Measurements from ENCODE around the gene NUP214.
A peak's percentile ranks its signal among the peaks of the same experiment; 100 is the strongest.

NUP214 gene

GRCh38 chr9:131125288-131126058, at the start of gene NUP214:
NUP214 (plus strand) TSS chr9:131125586; CDS start chr9:131125705, 119 bp downstream.
- DNase-seq (ENCODE audit: low spot score), result peak; percentile 99

DNA sequence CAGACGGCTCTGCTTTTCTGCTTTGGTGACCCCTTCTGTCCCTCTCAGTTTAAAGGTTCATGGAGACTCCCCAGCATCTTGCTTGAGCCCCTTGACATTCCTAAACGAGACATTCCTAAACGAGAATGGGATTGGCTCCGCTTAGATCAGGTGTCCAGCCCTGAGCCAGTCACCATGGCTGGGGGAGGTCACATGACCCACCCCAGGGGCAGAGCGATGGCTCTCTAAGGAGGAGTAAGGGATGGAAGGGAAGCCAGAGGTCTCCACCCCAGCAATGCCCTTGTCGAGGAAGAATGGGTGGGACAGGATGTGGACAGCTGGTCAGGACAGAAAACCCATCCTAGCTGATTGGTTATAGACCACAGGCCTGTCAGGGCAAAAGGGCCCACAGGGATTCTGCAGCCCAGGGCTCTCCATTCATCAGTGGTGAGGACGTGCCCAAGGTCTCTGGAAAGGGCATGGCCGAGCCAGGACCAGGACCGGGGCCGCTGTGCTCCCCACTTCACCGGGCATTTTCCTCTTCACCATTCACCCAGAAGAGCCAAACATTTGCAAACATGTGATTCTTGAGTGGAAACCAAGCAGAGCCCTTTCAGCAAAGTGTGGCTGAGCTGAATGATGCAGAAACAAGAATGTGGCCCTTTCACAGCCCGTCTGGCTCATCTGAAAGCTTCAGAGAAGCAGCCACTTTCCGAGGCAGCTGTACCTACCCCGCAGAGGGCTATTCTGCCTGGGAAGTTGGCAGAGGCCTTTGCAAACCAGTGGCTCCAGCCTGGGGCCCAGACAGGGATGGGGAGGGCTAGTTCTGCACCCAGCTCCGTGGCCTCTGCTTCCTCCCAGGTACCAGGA, 48.8 kb upstream of the NUP214 start:
- no peak for DNase-seq (ENCODE audit: low spot score)

DNA sequence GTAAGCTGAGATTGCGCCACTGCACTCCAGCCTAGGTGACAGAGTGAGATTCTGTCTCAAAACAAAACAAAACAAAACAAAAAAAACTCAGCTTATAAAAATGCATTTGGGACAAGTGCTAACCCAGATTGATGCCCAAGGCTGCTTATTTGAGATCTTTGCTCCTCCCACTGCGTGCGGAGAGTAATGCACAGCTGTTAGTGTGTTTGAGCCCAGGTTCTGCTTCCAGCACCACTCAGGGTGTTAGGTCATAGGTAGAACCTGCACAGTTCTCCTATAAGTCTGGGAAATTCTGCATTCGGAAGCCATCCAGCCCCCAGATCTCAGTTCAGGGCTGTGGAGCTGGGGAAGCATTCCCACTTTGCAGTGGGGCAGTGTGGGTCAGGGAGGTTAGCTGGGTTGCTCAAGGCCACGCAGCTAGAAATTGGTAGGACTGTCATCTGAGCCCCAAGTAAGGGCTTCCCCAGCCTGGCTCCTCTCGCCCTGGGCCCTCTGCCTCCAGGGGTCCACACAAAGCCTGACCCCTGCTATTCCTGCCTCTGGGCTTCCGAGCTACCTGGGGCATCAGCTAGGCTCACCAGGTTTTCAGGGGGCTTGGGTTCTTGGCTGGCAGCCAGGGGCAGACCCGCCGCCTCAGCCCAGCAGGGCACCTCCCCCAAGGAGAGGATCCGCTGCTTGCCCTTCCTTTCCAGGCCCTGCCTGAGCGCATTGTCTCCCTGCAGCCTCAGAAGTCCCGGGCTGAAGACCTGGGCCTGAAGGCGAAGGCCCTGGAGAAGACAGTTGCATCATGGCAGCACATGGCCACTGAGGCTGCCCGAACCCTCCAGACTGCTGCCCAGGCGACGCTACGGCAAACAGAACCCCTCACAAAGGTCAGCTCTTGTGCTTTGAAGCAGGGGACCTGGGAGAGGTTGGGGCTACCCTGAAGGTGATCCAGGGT, 46.7 kb upstream of the NUP214 start:
- DNase-seq (ENCODE audit: low spot score), result no peak

DNA sequence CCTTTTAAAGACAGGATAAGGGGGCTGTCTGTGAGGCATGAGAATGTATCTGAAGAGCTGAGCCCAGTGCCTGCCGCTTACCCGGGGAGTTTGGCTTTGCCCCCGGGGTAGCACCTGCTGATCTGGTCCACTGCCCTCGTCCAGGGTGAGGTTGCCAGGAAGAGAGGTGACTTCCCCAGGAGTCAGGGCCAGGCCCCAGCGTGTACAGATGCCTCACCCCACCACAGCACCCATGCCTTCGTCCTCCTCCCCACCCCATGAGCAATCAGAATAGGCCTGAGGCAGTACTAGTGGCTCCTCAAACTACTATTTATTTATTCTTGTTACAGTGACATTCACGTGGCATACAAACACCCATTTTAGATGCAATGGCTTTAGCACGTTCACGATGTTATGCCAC, 44.8 kb upstream of the NUP214 start:
- no peak for DNase-seq (ENCODE audit: low spot score)

DNA sequence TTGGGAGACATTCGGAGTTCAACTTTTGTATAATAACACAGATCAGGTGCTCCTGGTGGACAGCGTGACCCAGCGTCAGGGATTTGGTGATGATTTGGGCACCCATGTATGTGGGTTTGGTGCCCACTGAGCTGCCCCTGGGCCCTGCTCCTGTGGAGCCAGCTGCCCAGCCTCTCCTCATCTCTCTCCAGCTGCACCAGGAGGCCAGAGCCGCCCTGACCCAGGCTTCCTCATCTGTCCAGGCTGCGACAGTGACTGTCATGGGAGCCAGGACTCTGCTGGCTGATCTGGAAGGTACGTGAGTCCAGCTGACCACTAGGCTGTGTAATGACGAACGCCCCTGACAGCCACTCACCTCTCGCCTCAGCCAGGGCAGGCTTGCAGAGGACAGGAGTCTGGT, 43.5 kb upstream of the NUP214 start:
- no peak for DNase-seq (ENCODE audit: low spot score)

DNA sequence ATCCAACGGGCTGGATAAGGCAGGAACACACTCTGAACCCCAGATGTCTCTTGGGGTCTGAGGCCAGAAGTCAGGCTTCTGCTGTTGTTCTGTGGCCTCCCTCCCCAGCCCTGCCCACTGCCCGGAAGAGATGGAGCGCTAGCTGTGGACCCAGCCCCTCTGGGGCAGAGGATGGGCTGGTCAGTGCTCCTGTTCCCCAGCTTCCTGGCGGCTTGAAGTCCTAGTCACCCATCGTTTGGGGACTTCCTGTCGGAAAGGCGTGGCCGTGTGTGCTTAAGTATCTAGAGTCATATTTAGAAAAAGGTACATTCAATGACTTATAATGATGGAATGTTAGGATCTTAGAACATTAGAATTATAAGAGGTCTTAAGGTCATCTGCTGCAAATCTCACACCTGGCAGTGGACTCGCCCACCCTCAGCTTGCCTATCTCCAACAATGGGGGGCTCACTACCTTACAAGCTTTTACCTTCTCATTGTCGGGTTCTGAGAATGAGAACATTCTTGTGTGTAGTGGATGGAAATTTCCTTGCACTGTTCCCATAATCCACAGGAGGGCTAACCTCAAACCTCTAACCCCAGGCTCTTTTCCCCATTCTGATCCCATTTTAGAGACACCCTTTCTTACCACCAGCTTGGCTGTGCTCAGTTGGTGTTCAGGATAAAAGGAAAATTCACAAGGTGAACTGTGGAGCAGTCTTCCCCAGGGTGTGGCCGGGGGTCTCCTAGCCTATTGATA, 42.4 kb upstream of the NUP214 start:
- no peak for DNase-seq (ENCODE audit: low spot score)

GRCh38 chr9:131084661-131085369, 40.6 kb upstream of the NUP214 start:
- DNase-seq (ENCODE audit: low spot score), result no peak

GRCh38 chr9:131085370-131086122, 39.8 kb upstream of the NUP214 start:
- no peak for DNase-seq (ENCODE audit: low spot score)

- no peak for DNase-seq (ENCODE audit: low spot score)
Observed at GRCh38 chr9:131087354-131087893, 38.0 kb upstream of the NUP214 start.

DNA sequence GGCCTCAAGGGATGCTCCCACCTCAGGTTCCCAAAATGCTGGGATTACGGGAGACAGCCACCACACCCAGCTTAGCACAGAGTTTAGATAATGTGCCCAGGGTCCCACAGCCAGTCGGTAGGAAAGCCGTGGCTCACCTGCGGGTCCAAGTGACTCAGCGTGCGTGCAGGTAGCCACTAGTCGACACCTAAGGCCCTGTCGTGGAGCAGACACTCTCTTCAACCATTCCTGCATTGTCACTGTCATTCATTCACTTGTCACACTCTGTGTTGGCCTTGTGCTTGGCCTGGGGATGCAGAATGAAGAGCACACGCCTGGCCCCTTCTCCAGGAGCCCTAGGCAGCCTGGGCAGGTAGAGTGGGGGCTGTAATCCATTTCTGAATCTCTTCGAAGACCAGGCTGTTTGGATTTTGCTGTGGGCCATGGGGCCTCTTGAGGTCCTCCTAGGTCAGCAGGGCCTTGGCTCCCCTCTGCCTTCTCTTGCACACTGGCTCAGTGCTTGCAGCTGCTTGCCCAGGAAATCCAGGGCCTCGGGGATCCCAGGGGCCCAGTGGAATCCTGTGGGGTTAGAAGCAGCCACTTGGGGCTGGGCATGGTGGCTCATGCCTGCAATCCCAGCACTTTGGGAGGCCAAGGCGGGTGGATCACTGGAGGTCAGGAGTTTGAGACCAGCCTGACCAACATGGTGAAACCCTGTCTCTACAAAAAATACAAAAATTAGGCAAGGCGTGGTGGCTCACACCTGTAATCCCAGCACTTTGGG, 35.2 kb upstream of the NUP214 start:
- no peak for DNase-seq (ENCODE audit: low spot score)

- no peak for DNase-seq (ENCODE audit: low spot score)
Observed at GRCh38 chr9:131091352-131091992, 33.9 kb upstream of the NUP214 start.

DNA sequence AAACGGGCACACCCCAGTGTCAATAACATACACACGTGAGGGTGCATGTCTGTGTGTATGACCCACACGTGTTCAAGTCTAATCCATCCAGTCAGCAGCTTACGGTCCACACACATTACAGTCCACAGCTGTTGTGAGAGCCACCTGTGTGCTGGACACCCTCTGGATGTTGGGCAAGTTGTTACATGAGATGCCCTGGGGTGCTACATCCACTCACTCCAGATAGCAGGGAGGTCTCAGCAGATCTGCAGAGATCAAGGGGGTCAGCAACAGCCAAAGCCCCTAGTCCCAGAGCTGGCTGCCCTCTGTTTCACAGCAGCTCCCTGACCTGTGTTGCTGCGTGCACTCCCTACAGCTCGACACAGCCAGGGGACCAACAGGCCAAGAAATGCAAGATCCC, 33.4 kb upstream of the NUP214 start:
- no peak for DNase-seq (ENCODE audit: low spot score)

DNA sequence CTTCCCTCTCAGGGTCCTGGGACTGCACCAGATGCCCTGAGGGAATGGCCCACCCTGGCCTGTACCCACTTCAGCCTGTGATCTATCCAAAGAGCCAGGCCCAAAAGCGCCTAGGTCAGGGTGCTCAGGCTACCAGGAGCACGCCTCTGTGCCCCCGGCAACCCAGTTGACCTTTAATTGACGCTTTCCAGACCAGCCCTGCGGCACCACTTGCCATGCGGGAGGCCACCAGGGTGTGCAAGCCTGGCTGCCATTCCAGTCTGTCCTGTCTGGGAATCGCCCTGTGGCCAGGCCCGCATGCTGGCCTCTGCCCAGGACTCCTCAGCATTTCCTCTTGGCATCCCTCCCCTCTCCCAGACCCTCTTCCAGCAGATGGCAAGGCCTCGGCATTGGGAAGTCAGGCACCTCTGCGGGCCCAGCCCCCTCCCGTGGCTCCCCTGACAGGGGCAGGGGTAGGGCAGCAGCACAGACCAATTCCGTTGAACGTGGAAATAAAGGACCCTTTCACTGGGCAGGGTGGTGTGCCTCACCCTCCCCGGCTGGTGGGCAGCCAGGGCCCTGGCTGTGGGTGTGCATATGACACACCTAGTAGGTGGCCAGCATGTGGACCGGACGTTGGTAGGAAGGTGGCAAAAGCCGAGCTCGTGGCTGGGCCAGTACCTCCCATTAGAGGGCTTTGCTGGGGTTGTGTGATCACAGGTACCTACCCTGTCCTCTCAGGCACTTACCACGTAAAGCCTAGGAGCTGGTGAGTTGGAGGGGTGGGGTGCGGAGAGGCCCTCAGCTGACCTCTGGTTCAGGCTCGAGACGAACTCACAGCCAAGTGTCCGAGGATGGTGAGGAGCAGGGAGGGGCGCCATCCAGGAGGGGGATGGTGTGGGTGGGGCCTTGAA, 32.6 kb upstream of the NUP214 start:
- DNase-seq (ENCODE audit: low spot score), result no peak

GRCh38 chr9:131094015-131094414, 31.4 kb upstream of the NUP214 start:
- DNase-seq (ENCODE audit: low spot score), result no peak

DNA sequence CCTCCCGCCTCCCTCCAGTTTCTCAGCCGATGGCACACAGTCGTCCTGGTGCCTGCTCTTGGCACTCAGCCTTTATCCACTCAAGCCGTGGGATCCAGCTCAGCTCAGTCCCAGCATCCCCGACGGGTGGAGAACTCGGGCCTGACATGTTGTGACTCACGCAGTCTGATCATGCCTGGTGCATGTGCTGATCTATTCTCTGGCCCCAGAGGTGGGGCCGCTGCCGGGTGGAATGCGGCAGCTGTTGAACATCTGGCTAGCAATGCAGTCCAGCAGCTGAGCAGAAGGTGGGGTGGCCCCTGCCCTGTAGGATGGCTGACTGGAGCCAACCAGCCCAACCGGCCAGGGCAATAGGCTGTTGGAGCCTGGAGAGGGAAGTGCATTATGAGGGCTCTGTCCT, 30.8 kb upstream of the NUP214 start:
- no peak for DNase-seq (ENCODE audit: low spot score)

GRCh38 chr9:131095666-131096268, 29.6 kb upstream of the NUP214 start:
- no peak for DNase-seq (ENCODE audit: low spot score)

All from ecto neural progenitor cell (in vitro differentiated cells).